A673 (cell line): ENCODE data around the gene ZNF611. TPM values are rescaled to one million over a fixed set of nuclear protein-coding genes. Genes with fewer than 3 reads are reported as not detected.

Source experiments
- BruUV-seq: library from RNA; stranded (reverse); fragments of 400-500 nt; replicated peaks from 2 replicates; lab custom pipeline; 2021; lab: Mats Ljungman, UMichigan
- CTCF ChIA-PET: fragments of 300-600 bp; sonication (Branson Sonifier 250); formaldehyde crosslinking; loops from one replicate; lab custom pipeline; 2022; ENCODE audit warnings: antibody characterized with exemption; lab: Charles Lee
- POLR2A ChIA-PET: fragments of 300-600 bp; sonication (Branson Sonifier 250); formaldehyde crosslinking; loops from one replicate; lab custom pipeline; 2022; ENCODE audit warnings: antibody characterized with exemption; ENCODE audit not compliant: low non-redundant PET; lab: Charles Lee
- DNase-seq: peaks from one replicate; pipeline ENCODE4 v3.0.0-alpha.2; 2015; ENCODE audit warnings: low spot score
- H3K27ac ChIP-seq: fragments of 200-600 bp; sonication (generic); 2 replicates; pipeline ENCODE4 v1.5.1; 2016; ENCODE audit warnings: mixed run types, low read depth, mild to moderate bottlenecking, mixed read lengths, antibody characterized with exemption, low read length; ENCODE audit not compliant: poor library complexity, severe bottlenecking
- H3K27me3 ChIP-seq: fragments of 200-600 bp; sonication (generic); replicated peaks from 2 replicates; pipeline ENCODE4 v1.6.1; 2017; ENCODE audit warnings: mixed run types, low read depth, mild to moderate bottlenecking, mixed read lengths, antibody characterized with exemption, low read length; ENCODE audit not compliant: insufficient read depth, poor library complexity
- H3K36me3 ChIP-seq: fragments of 200-600 bp; sonication (generic); 2 replicates; pipeline ENCODE4 v1.6.1; 2016; ENCODE audit warnings: mixed run types, mild to moderate bottlenecking, mixed read lengths, antibody characterized with exemption, low read length; ENCODE audit not compliant: insufficient read depth, poor library complexity, severe bottlenecking
- H3K4me1 ChIP-seq: fragments of 200-600 bp; sonication (generic); 2 replicates; pipeline ENCODE4 v1.6.1; 2017; ENCODE audit warnings: mixed run types, mild to moderate bottlenecking, mixed read lengths, antibody characterized with exemption, low read length; ENCODE audit not compliant: insufficient read depth, poor library complexity, severe bottlenecking
- H3K4me3 ChIP-seq: fragments of 200-600 bp; sonication (generic); 2 replicates; pipeline ENCODE4 v1.5.1; 2016; ENCODE audit warnings: low read depth, mixed run types, mild to moderate bottlenecking, mixed read lengths, low read length; ENCODE audit not compliant: poor library complexity, severe bottlenecking
- H3K9me3 ChIP-seq: fragments of 200-600 bp; sonication (generic); 2 replicates; pipeline ENCODE4 v1.6.1; 2016; ENCODE audit warnings: mixed run types, low read depth, mild to moderate bottlenecking, mixed read lengths, antibody characterized with exemption, low read length; ENCODE audit not compliant: poor library complexity, severe bottlenecking
- EZH2 ChIP-seq: fragments of 200-600 bp; sonication (generic); IDR thresholded peaks from 2 replicates; pipeline ENCODE4 v1.6.1; 2017; ENCODE audit warnings: borderline replicate concordance, low read depth, mild to moderate bottlenecking, mixed read lengths, antibody characterized with exemption, low read length; ENCODE audit not compliant: poor library complexity, severe bottlenecking
- intact Hi-C: fragments of 100-400 bp; cut with micrococcal nuclease; formaldehyde crosslinking; loops from one replicate; pipeline ENCODE4 v1.10.0; 2022; ENCODE audit not compliant: unreplicated experiment
- total RNA-seq: library from RNA; stranded (reverse); gene quantifications from 2 replicates; pipeline ENCODE4 v1.2.3, GENCODE V29; 2021
- TF ChIP-seq, protein P1 (sequence below): fragments of 300-800, 200-600 bp; sonication (generic); conservative IDR thresholded peaks from 2 replicates; pipeline ENCODE4 v1.5.1; 2017; ENCODE audit warnings: low read depth, mild to moderate bottlenecking, antibody characterized with exemption, low read length, moderate library complexity, mixed read lengths

Gene ZNF611
- total RNA-seq, 1 experiment from 2014 or later = 21.7 TPM

DNA sequence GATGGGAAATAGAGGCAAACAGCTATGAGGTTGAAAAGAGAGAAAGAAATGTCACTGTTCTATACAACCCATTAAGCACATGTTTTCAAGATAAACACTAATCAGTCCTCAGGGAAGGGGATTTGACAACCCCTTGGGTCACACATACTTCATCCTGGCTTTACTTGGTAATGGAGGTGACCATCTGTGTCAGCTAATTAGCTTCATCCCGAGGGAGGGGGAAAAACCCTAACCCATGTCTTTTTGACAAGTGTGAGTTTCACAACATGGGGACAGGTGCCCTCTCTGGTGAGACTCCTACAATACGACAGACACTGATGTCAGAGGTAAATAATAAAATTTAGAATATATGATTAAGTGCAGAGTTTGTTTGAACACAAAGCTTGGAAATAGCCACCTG lies 43.1 kb downstream of the ZNF611 start:
- TF ChIP-seq, protein P1, sequence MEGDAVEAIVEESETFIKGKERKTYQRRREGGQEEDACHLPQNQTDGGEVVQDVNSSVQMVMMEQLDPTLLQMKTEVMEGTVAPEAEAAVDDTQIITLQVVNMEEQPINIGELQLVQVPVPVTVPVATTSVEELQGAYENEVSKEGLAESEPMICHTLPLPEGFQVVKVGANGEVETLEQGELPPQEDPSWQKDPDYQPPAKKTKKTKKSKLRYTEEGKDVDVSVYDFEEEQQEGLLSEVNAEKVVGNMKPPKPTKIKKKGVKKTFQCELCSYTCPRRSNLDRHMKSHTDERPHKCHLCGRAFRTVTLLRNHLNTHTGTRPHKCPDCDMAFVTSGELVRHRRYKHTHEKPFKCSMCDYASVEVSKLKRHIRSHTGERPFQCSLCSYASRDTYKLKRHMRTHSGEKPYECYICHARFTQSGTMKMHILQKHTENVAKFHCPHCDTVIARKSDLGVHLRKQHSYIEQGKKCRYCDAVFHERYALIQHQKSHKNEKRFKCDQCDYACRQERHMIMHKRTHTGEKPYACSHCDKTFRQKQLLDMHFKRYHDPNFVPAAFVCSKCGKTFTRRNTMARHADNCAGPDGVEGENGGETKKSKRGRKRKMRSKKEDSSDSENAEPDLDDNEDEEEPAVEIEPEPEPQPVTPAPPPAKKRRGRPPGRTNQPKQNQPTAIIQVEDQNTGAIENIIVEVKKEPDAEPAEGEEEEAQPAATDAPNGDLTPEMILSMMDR = no peak
- TF ChIP-seq EZH2 = no peak
- Histone ChIP-seq H3K4me1 (no peaks in the 10 kb centered on the region), H3K27ac (no peak overlapping the region), H3K4me3 (no peak overlapping the region), H3K27me3 (no peaks in the 10 kb centered on the region), H3K36me3 (no peaks in the 10 kb centered on the region), H3K9me3 (no peaks in the 10 kb centered on the region)
- POLR2A ChIA-PET = no interaction called here
- no peak for DNase-seq
- CTCF ChIA-PET = no interaction called here
- intact Hi-C loops = no loop called here
- BruUV-seq = no TSS peak

DNA sequence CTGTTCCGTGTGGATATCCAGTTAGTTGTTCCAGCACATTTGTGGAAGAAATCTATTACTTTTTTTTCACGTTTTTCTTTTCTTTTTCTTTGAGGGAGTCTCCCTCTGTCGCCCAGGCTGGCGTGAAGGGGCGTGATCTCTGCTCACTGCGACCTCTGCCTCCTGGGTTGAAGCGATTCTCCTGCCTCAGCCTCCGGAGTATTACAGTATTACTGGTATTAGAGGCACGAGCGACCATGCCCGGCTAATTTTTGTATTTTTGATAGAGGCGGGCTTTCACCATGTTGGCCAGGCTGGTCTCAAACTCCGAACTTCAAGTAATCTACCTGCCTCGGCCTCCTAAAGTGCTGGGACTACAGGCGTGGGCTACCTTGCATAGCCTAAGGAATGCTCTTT lies 43.6 kb downstream of the ZNF611 start:
- no peak for TF ChIP-seq EZH2
- TF ChIP-seq, protein P1 = no peak
- Histone ChIP-seq H3K4me1 (no peaks in the 10 kb centered on the region), H3K9me3 (no peaks in the 10 kb centered on the region), H3K27ac (peak overlapping the region; percentile 67), H3K27me3 (no peaks in the 10 kb centered on the region), H3K4me3 (no peak overlapping the region), H3K36me3 (no peaks in the 10 kb centered on the region)
- DNase-seq = no peak
- ChIA-PET CTCF (no interaction called here), POLR2A (no interaction called here)
- BruUV-seq = no TSS peak
- intact Hi-C loops = no loop called here

- H3K27ac ChIP-seq = peak overlapping the region; percentile 67
- no peaks in the 10 kb centered on the region for H3K9me3 ChIP-seq
- H3K27me3 ChIP-seq = no peaks in the 10 kb centered on the region
- H3K36me3 ChIP-seq = no peaks in the 10 kb centered on the region
- ChIA-PET CTCF (no interaction called here), POLR2A (no interaction called here)
- H3K4me1 ChIP-seq = no peaks in the 10 kb centered on the region
- H3K4me3 ChIP-seq = peak overlapping the region; percentile 67
- intact Hi-C loops = no loop called here
- no TSS peak for BruUV-seq
- TF ChIP-seq, protein P1 = no peak
- no peak for TF ChIP-seq EZH2
- DNase-seq = peak; percentile 92
Observed at GRCh38 chr19:52690369-52691214, 44.3 kb downstream of the ZNF611 start.
